SK-N-MC (cell line): ENCODE measurements around the gene PLA2G4D.
"Not testable (repeated sequence)": the region's sequence is repeated elsewhere in the genome, so short reads cannot be mapped to it uniquely, and the experiment has no call there.

Experiments
- DNase-seq: peaks from one replicate; pipeline ENCODE4 v3.0.0-alpha.2; 2011; ENCODE audit warnings: low read depth, low spot score
- H3K27ac ChIP-seq: fragments of 200-600 bp; sonication (generic); 2 replicates; pipeline ENCODE4 v1.5.1; 2016; ENCODE audit warnings: mixed run types
- H3K36me3 ChIP-seq: fragments of 200-600 bp; sonication (generic); 2 replicates; pipeline ENCODE4 v1.6.1; 2017; ENCODE audit warnings: antibody characterized with exemption, low read length, mixed read lengths; ENCODE audit not compliant: insufficient read depth
- H3K4me3 ChIP-seq: fragments of 200-600 bp; sonication (generic); 2 replicates; pipeline ENCODE4 v1.5.1; 2016
- H3K9ac ChIP-seq: fragments of 200-600 bp; sonication (generic); 2 replicates; pipeline ENCODE4 v1.8.0; 2017; ENCODE audit warnings: mixed run types, mixed read lengths; ENCODE audit not compliant: insufficient read length
- H3K9me3 ChIP-seq: fragments of 200-600 bp; sonication (generic); 2 replicates; pipeline ENCODE4 v1.6.1; 2017; ENCODE audit warnings: low read depth, mild to moderate bottlenecking, antibody characterized with exemption, low read length, moderate library complexity, mixed read lengths
- EZH2 ChIP-seq: fragments of 200-600 bp; sonication (generic); IDR thresholded peaks from one replicate; pipeline ENCODE4 v1.6.1; 2017; ENCODE audit warnings: antibody characterized with exemption
- FOXP2 ChIP-seq: optimal IDR thresholded peaks from 2 replicates; pipeline ENCODE3; 2011; ENCODE audit warnings: mild to moderate bottlenecking, moderate library complexity; ENCODE audit not compliant: insufficient read depth; ENCODE audit errors: extremely low read length, control extremely low read depth
- POLR2AphosphoS5 ChIP-seq: IDR thresholded peaks from 2 replicates; pipeline ENCODE4 v1.6.1; 2012; ENCODE audit warnings: mild to moderate bottlenecking, low read depth, low read length, borderline replicate concordance

The PLA2G4D gene

GRCh38 chr15:42102646-42103235 lies 8.4 kb upstream of the PLA2G4D start:
- no peaks in the 10 kb centered on the region for H3K36me3 ChIP-seq
- no peak overlapping the region for H3K9ac ChIP-seq
- no peak for DNase-seq
- no peak overlapping the region for H3K27ac ChIP-seq
- TF ChIP-seq EZH2 (no peak), FOXP2 (no peak), POLR2AphosphoS5 (no peak)
- no peak overlapping the region for H3K4me3 ChIP-seq
- H3K9me3 ChIP-seq, result no peaks in the 10 kb centered on the region

GRCh38 chr15:42101861-42102260 lies 7.5 kb upstream of the PLA2G4D start:
- no peak for DNase-seq
- no peak overlapping the region for H3K9ac ChIP-seq
- TF ChIP-seq POLR2AphosphoS5 (no peak), EZH2 (no peak), FOXP2 (no peak)
- no peak overlapping the region for H3K27ac ChIP-seq
- H3K4me3 ChIP-seq, result no peak overlapping the region
- no peaks in the 10 kb centered on the region for H3K9me3 ChIP-seq
- H3K36me3 ChIP-seq, result no peaks in the 10 kb centered on the region

DNA sequence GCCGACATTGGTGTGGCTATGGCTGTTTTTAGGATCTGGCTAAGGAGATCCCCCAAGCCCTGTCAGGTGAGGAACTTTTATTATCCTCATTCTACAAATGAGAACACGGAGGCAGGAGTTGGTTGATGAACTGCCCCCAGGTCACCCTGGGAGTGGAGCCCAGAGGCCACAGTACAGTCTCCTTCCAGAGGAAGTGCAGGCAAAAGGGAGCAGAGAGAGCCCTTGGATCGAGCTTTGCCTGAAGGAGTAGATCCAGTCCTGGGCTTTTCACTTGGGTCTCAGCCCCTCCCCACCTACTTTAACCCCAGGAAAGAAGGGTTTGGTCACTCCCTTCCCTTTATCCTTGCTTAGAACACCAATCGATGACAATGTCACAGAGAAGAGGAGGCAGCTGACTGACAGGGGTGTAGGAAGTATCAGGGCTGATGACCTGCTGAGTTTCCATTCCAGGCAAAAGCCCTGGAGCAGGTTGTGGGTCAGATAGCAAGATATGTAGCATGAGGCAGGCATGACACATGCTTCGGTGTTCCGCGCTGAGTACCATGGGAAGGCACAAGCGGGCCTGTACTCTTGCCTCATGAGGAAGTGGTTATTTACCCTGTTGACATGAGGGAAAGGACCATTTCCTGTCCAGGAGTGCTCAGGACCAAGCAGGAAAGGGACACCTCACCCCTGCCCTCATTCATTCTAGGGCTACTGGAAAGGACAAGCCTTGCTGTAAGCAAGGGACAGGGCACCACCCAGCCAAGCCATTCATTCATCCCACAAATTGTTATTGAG lies 5.8 kb upstream of the PLA2G4D start:
- no peak overlapping the region for H3K27ac ChIP-seq

GRCh38 chr15:42097018-42097417 lies 2.7 kb upstream of the PLA2G4D start:
- Histone ChIP-seq H3K36me3 (no peaks in the 10 kb centered on the region), H3K27ac (no peak overlapping the region), H3K9me3 (no peaks in the 10 kb centered on the region), H3K9ac (no peak overlapping the region), H3K4me3 (no peak overlapping the region)
- no peak for DNase-seq
- TF ChIP-seq EZH2 (no peak), POLR2AphosphoS5 (no peak), FOXP2 (no peak)

More for the DNA sequence above, 5.8 kb upstream of the PLA2G4D start:
- no peak overlapping the region for H3K4me3 ChIP-seq
- no peak for DNase-seq
- no peaks in the 10 kb centered on the region for H3K36me3 ChIP-seq
- H3K9me3 ChIP-seq, result no peaks in the 10 kb centered on the region
- H3K9ac ChIP-seq, result no peak overlapping the region
- no peak for TF ChIP-seq POLR2AphosphoS5
- TF ChIP-seq FOXP2, result no peak
- no peak for TF ChIP-seq EZH2

DNA sequence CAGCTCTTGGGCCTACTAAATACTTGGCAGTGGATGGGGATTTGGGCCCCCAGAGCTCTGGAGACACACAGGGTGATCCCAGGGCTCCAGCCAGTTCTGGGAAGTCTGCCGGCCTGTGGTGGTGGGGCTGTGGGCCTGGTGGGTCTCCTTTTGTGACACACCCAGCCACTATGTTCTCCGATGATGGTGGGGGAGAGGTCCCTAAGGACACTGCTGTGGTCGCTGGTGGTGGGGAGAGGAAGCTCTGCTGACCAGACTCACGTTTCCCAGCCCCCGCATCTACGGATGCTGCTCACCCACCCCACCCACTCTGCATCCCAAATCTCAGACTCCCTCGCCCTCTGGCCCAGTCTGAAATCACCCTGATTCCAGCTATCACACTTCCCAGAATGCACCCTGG lies 396 bp downstream of the PLA2G4D start:
- no peak overlapping the region for H3K27ac ChIP-seq
- TF ChIP-seq EZH2 (no peak), POLR2AphosphoS5 (no peak), FOXP2 (no peak)
- H3K9me3 ChIP-seq, result no peaks in the 10 kb centered on the region
- H3K36me3 ChIP-seq, result no peaks in the 10 kb centered on the region
- no peak for DNase-seq
- no peak overlapping the region for H3K9ac ChIP-seq
- H3K4me3 ChIP-seq, result no peak overlapping the region

DNA sequence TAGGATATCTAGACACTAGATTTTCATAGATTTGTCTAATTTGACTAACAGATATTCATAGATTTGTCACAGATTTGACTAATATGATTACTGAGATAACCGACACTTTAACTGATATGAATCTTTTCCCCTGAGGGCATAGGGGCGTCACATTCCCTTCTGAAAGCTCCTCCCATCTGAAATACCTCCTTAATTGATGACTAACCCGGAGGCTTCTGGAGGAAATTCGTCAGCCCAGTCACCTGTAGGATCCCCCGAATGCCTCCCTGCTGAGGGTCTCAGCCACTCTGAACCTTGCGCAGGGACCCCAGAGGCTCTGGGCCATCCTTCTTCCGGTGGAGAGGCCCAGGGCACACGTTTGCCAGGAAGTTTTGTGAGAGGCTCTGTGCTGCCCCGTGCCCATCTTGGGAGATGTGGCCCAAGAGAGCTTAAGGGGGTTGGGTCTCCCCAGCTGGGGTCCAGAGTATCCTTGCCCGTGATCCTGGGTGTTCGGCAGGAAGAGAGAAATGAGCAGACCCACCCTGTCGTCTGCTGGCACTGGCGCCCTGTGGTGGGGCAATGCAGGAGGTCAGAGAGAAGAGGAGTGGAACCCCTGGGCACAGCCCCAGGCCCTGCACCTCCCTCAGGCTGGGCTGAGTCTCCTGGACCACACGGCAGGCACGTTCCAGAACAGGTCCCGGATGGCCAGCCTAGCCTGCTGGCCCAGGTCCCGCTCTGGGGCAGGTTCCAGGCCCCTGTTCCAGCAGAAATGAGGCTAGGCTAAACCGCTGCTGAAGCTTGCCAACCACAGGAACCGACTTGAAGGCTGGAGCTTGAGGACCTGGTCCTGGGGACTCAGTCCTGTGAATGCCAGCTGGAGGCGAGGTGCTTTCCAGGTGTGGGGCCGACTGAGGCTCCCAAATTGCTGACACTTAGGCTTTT lies 1.7 kb downstream of the PLA2G4D start:
- DNase-seq, result no peak
- no peak overlapping the region for H3K9ac ChIP-seq
- no peak overlapping the region for H3K27ac ChIP-seq
- no peaks in the 10 kb centered on the region for H3K9me3 ChIP-seq
- H3K4me3 ChIP-seq, result no peak overlapping the region
- TF ChIP-seq POLR2AphosphoS5 (no peak), EZH2 (no peak), FOXP2 (no peak)
- no peaks in the 10 kb centered on the region for H3K36me3 ChIP-seq

DNA sequence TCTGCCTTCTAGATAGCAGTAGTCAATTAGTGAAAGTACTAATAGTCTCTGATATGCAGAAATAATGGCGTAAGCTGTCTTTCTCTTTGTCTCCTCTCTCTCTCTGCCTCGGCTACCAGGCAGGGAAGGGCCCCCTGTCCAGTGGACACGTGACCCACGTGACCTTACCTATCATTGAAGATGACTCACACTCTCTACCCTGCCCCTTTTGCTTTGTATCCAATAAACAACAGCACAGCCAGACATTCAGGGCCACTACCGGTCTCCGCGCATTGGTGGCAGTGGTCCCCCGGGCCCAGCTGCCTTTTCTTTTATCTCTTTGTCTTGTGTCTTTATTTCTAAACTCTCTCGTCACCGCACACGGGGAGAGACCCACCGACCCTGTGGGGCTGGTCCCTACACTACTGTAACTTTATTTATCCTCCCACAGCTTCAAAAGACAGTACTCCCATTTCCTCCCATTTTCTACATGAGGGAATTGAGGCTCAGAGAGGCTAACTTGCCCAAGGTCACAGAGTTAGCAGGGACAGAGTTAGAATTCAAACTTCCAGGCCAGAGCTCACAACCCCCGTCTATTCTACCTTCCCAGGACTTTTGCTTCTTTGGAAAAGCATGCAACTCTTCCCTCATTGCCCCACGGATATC lies 2.5 kb downstream of the PLA2G4D start:
- not testable (repeated sequence) for H3K27ac ChIP-seq, H3K9me3 ChIP-seq, H3K36me3 ChIP-seq, H3K9ac ChIP-seq, H3K4me3 ChIP-seq, DNase-seq

GRCh38 chr15:42090781-42091180 lies 3.6 kb downstream of the PLA2G4D start:
- H3K9ac ChIP-seq, result no peak overlapping the region
- TF ChIP-seq FOXP2 (no peak), EZH2 (no peak), POLR2AphosphoS5 (no peak)
- no peaks in the 10 kb centered on the region for H3K9me3 ChIP-seq
- DNase-seq, result no peak
- H3K4me3 ChIP-seq, result no peak overlapping the region
- H3K36me3 ChIP-seq, result no peaks in the 10 kb centered on the region
- no peak overlapping the region for H3K27ac ChIP-seq
